Right ventricle myocardium superior (tissue), 1 donor: ENCODE measurements around the gene ZP1. TPM values are rescaled to one million over a fixed set of nuclear protein-coding genes. Genes with fewer than 3 reads are reported as not detected.

Source experiments
- ATAC-seq: fragments of 200-7000 bp; cut with Tn5 transposase; one replicate; pipeline ENCODE4 v1.9.1; 2020; ENCODE audit warnings: mild to moderate bottlenecking; ENCODE audit not compliant: poor library complexity
- DNase-seq: peaks from one replicate; pipeline ENCODE4 v3.0.0-alpha.2; 2020
- intact Hi-C: fragments of 100-400 bp; cut with DNase I; formaldehyde crosslinking; loops from one replicate; pipeline ENCODE4 v1.11.2; 2022
- total RNA-seq: library from RNA; stranded (reverse); fragmentation: NEBNext Ultra II Directional; extraction: Animal tissue kit (Norgen Biotek cat#: 25700); gene quantifications from one replicate; pipeline ENCODE4 v1.2.1, GENCODE V29; 2021
- donor health status: DM: no; HTN: yes; CAD: no; lungs with severe emphysema.

ZP1 gene
- total RNA-seq, 1 donor from 2014 or later = not detected

GRCh38 chr11:60854847-60855725 lies 12.3 kb upstream of the ZP1 start:
- DNase-seq = no peak
- ATAC-seq = no peak
- intact Hi-C loops = no loop called here

GRCh38 chr11:60855726-60856633 lies 11.4 kb upstream of the ZP1 start, which contains the start of gene PTGDR2:
PTGDR2 (minus strand) TSS chr11:60855950; CDS start chr11:60853722, 2,228 bp downstream.
- intact Hi-C loops = no loop called here
- ATAC-seq = no peak
- no peak for DNase-seq

- intact Hi-C loops = no loop called here
- no peak for ATAC-seq
- no peak for DNase-seq
Observed at GRCh38 chr11:60857378-60858232, 9.7 kb upstream of the ZP1 start.

GRCh38 chr11:60858236-60858635 lies 9.1 kb upstream of the ZP1 start:
- ATAC-seq = no peak
- DNase-seq = no peak
- intact Hi-C loops = no loop called here

DNA sequence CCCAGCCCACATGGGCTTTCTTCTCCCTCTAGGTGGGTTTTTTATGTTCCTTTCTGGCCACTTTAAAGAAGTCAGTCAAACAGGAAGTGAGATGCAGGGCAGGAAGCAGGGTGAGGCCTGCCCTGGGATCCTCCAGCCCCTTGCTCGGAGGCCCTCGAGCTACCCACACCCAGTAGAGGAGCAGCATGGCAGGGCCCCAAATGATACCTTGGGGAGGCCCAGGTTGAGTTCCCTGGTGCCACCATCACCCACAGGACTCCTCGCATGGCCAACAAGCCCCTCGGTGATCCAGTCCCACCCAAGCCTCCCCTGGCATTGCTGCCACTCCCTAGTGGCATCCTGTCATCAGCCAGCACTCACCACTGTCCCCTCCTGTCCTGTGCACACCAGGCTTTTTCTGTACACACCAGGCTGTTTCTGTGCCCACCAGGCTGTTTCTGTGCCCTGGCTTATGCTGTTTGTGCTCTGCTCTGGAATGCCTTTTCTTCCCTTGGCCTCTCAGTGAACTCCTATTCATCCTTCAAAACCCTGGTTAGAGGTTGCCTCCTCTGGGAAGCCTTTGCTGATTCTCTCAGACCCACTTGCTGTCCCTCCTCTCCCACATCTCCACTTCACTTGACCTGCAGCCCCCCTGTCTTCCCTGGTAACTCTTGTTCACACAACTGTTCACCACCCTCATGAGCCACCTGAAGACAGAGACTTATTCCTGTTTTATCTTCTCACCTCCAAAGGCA lies 8.4 kb upstream of the ZP1 start:
- DNase-seq (no peak), ATAC-seq (no peak)

DNA sequence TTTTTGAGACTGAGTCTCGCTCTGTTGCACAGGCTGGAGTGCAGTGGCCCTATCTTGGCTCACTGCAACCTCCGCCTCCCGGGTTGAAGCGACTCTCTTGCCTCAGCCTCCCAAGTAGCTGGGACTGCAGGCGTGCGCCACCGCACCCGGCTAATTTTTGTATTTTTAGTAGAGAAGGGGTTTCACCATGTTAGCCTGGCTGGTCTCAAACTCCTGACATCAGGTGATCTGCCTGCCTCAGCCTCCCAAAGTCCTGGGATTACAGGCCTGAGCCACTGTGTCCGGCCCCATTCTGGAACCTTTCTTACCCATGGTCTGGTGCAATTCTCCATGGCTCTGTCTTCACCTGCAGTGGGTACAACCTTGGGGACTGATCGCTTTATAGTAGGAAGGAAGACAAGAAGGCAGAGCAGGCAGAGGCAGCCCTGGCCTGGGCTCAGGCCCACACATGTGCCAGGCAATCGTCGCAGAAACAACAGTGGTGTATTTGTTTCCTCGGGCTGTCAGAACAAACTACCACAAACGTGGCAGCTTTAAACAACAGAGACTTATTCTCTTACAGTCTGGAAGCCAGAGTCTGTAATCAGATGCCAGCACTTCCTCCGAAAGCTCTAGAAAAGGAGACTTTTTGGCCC lies 7.6 kb upstream of the ZP1 start:
- DNase-seq (no peak), ATAC-seq (no peak)

More for the DNA sequence above, 8.4 kb upstream of the ZP1 start:
- intact Hi-C loops = no loop called here

DNA sequence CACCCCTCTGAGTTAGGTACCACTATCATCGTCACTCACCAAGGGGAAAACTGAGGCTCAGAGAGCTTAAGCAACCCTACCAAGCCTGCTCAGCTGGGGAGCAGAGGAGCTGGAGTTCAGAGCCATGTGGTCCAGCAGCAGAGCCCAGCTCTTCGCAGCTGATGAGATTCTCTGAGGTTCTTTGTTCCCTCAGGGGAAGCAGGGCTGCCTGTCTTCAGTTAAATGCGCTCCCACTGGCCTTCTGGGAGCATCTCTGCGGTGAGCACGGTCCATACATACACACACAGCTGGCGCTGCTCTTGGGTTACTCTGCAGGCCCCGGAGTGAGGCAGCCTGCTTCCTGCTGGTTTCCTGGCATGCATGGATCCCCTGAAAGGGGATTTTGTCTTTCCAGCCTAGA lies 6.4 kb upstream of the ZP1 start:
- ATAC-seq (no peak), DNase-seq (no peak)
- intact Hi-C loops = no loop called here

More for the DNA sequence above, 7.6 kb upstream of the ZP1 start:
- intact Hi-C loops = no loop called here

GRCh38 chr11:60862171-60862570 lies 5.2 kb upstream of the ZP1 start:
- intact Hi-C loops = no loop called here
- DNase-seq = no peak
- ATAC-seq = no peak

- DNase-seq (no peak), ATAC-seq (no peak)
- intact Hi-C loops = no loop called here
Observed at GRCh38 chr11:60863550-60864521, 3.5 kb upstream of the ZP1 start.

DNA sequence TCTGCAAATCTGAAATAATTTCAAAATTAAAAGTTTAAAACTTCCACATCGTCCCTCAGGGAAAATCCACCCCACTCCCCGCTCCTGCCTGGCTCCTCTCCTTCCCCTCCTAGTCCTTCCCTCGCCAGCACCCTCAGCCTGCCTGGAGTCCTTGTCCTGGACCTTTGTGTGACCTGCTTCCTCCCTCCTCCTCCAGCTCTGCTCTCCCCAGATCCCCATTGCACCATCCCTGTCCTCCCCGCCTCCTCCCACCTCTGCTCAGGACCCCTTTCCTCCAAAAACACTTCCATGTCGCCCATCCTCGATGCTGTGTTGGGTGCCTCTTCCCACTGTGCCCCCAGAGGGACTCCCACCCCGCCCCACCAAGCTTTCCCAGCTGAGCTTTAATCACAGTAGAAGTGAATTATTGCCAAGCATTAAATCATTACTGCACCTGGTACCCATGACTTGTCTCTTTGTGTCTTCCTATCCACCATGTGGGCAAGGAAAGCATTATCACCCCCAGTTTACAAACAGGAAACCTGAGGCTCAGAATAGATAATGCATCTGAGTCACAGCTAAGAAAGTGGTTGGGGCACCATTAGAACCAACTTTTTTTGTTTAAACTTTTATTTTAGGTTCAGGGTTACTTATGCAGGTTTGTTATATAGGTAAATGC lies 2.4 kb upstream of the ZP1 start:
- ATAC-seq (no peak), DNase-seq (no peak)

GRCh38 chr11:60867871-60868681 lies 734 bp downstream of the ZP1 start:
- DNase-seq (no peak), ATAC-seq (no peak)
- intact Hi-C loops = no loop called here

More for the DNA sequence above, 2.4 kb upstream of the ZP1 start:
- intact Hi-C loops = no loop called here

DNA sequence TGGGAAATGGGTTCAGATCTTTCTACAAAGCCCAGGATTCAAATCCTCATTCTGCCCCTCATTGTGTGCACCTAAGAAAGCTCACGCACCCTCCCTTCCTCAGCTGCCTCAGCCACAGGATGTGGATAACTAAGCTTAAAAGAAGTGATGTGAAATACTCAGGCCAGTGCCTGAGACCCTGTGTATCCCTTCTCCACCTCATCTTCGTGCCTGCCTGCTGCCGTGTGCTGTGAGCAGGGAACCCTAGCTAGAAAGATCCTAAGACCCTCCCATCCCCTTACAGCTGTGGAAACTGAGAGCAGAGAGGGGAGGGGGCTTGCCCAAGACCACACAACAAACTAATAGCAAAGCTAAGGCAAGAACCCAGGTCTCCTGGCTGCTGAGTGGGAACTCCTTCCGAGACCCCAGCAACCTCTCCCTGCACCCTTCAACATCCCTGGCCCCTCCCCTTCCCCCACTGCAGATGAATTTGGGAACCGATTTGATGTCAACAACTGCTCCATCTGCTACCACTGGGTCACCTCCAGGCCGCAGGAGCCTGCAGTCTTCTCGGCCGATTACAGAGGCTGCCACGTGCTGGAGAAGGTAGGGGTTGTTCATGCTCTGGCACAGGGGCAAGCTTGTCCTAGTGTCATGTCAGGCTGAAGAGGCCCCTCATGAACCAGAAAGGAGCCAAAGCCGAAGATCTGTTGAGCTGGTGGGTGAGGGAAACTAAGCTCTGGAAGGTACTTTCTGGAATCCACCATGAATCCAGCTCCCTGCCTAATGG lies 1.5 kb downstream of the ZP1 start:
- intact Hi-C loops = no loop called here
- ATAC-seq (no peak), DNase-seq (no peak)

GRCh38 chr11:60869451-60869825 lies 2.1 kb downstream of the ZP1 start:
- ATAC-seq = no peak

GRCh38 chr11:60870276-60870675 lies 2.9 kb downstream of the ZP1 start:
- intact Hi-C loops = no loop called here
- DNase-seq (no peak), ATAC-seq (no peak)

More at GRCh38 chr11:60869451-60869825, 2.1 kb downstream of the ZP1 start:
- DNase-seq = no peak
- intact Hi-C loops = no loop called here
